SK-N-SH (cell line): ENCODE data around the gene CPT1B. TPM values are rescaled to one million over a fixed set of nuclear protein-coding genes. Genes with fewer than 3 reads are reported as not detected.

Experiments used
- CTCF ChIA-PET: fragments of 300-600, 350-600 bp; formaldehyde crosslinking; extraction: SDS; loops from one replicate; lab custom pipeline; 2021; lab: Yijun Ruan, JAX
- POLR2A ChIA-PET: fragments of 350-600 bp; sonication (Branson Sonifier 250); formaldehyde crosslinking; extraction: SDS; loops from one replicate; lab custom pipeline; 2020; ENCODE audit warnings: antibody characterized with exemption, inconsistent platforms; lab: Yijun Ruan, JAX
- DNase-seq: peaks from one replicate; pipeline ENCODE4 v3.0.0; 2012
- H2AFZ ChIP-seq: fragments of 200-600 bp; sonication (generic); 2 replicates; pipeline ENCODE4 v1.8.1; 2016; ENCODE audit warnings: antibody characterized with exemption, mild to moderate bottlenecking, low read depth
- H3F3A ChIP-seq: fragments of 200-600 bp; sonication (generic); replicated peaks from 2 replicates; pipeline ENCODE3; 2016; ENCODE audit warnings: antibody characterized with exemption, mild to moderate bottlenecking; ENCODE audit not compliant: insufficient read depth
- H3K27ac ChIP-seq, 2 experiments: fragments of 200-500 bp in 1 of 2; fragments of 200-600 bp in 1 of 2; sonication (Bioruptor generic) in 1 of 2; sonication (generic), shearing (Covaris generic) in 1 of 2; 2 replicates each; pipeline versions ENCODE4 v1.5.1 to v1.6.1; 2014 to 2016; ENCODE audit warnings: low read depth in 2 of 2, inconsistent platforms in 1 of 2, low read length in 1 of 2, mild to moderate bottlenecking in 1 of 2, mixed read lengths in 1 of 2
- H3K27me3 ChIP-seq: fragments of 200-600 bp; sonication (generic), shearing (Covaris generic); 2 replicates; pipeline ENCODE4 v1.6.1; 2016; ENCODE audit warnings: mixed run types; ENCODE audit not compliant: insufficient read depth
- H3K36me3 ChIP-seq, 2 experiments: fragments of 200-500 bp in 1 of 2; fragments of 200-600 bp in 1 of 2; sonication (Bioruptor generic) in 1 of 2; sonication (generic) in 1 of 2; replicated peaks in 1 of 2; 2 replicates each; pipeline versions ENCODE3 to v1.5.1; 2014 to 2016; ENCODE audit warnings: low read length in 1 of 2, mild to moderate bottlenecking in 1 of 2; ENCODE audit not compliant: insufficient read depth in 2 of 2, control insufficient read depth in 1 of 2
- H3K4me1 ChIP-seq, 2 experiments: fragments of 200-500 bp in 1 of 2; fragments of 200-600 bp in 1 of 2; sonication (Bioruptor generic) in 1 of 2; sonication (generic), shearing (Covaris generic) in 1 of 2; 2 replicates each; pipeline versions ENCODE4 v1.5.1 to v1.6.1; 2014 to 2016; ENCODE audit warnings: low read depth in 1 of 2, low read length in 1 of 2, mixed run types in 1 of 2; ENCODE audit not compliant: insufficient read depth in 2 of 2, control insufficient read depth in 1 of 2
- H3K4me2 ChIP-seq: fragments of 200-600 bp; sonication (generic), shearing (Covaris generic); 2 replicates; pipeline ENCODE4 v1.6.1; 2017; ENCODE audit warnings: mixed run types
- H3K4me3 ChIP-seq, 2 experiments: fragments of 200-500 bp in 1 of 2; fragments of 200-600 bp in 1 of 2; sonication (Bioruptor generic) in 1 of 2; sonication (generic), shearing (Covaris generic) in 1 of 2; 2 replicates each; pipeline versions ENCODE4 v1.5.1 to v1.8.1; 2014 to 2016; ENCODE audit warnings: low read depth in 2 of 2, inconsistent platforms in 1 of 2, low read length in 1 of 2, mild to moderate bottlenecking in 1 of 2, mixed read lengths in 1 of 2, moderate library complexity in 1 of 2
- H3K79me2 ChIP-seq: fragments of 200-600 bp; sonication (generic); 2 replicates; pipeline ENCODE4 v1.8.1; 2017; ENCODE audit warnings: mild to moderate bottlenecking; ENCODE audit not compliant: insufficient read depth
- H3K9ac ChIP-seq: fragments of 200-600 bp; sonication (generic); 2 replicates; pipeline ENCODE4 v1.6.1; 2017; ENCODE audit warnings: mixed run types
- H3K9me2 ChIP-seq: fragments of 200-600 bp; sonication (generic); 2 replicates; pipeline ENCODE4 v1.6.1; 2017; ENCODE audit warnings: mixed run types
- H3K9me3 ChIP-seq: fragments of 200-600 bp; sonication (generic); 2 replicates; pipeline ENCODE4 v1.6.1; 2017; ENCODE audit warnings: mixed run types, mild to moderate bottlenecking, moderate library complexity
- H4K20me1 ChIP-seq: fragments of 200-600 bp; sonication (generic); 2 replicates; pipeline ENCODE4 v1.6.1; 2017; ENCODE audit warnings: mild to moderate bottlenecking, mixed run types; ENCODE audit not compliant: insufficient read depth
- GABPA ChIP-seq: IDR thresholded peaks from 2 replicates; pipeline ENCODE4 v1.4.0; 2012; ENCODE audit warnings: low read depth, mild to moderate bottlenecking
- JUND ChIP-seq: IDR thresholded peaks from 2 replicates; pipeline ENCODE4 v1.4.0; 2012
- MAX ChIP-seq: IDR thresholded peaks from 2 replicates; pipeline ENCODE4 v1.4.0; 2012; ENCODE audit warnings: low read depth
- MEF2A ChIP-seq: IDR thresholded peaks from 2 replicates; pipeline ENCODE4 v1.4.0; 2012; ENCODE audit warnings: low read depth, borderline replicate concordance
- NFIC ChIP-seq: IDR thresholded peaks from 2 replicates; pipeline ENCODE4 v1.4.0; 2012; ENCODE audit warnings: borderline replicate concordance
- PBX3 ChIP-seq: IDR thresholded peaks from 2 replicates; pipeline ENCODE4; 2012
- TAF1 ChIP-seq: IDR thresholded peaks from 2 replicates; pipeline ENCODE4 v1.6.1; 2012; ENCODE audit warnings: low read depth, mild to moderate bottlenecking, low read length, moderate library complexity, borderline replicate concordance
- TCF12 ChIP-seq: IDR thresholded peaks from 2 replicates; pipeline ENCODE4 v1.4.0; 2012
- WGBS: methylation state at CpG from one replicate; pipeline ENCODE4 v1.1.6; 2017; ENCODE audit warnings: low lambda C conversion rate; 5-methylcytosine and 5-hydroxymethylcytosine counted together
- polyA plus RNA-seq, 3 experiments: library from polyadenylated mRNA; depleted of rRNA; stranded (reverse); fragments of >200 nt; gene quantifications; 2 replicates each; pipeline ENCODE4 v1.2.3, GENCODE V29; 2012
- TF ChIP-seq, protein P1 (sequence below): fragments of 200-600 bp; sonication (generic); IDR thresholded peaks from 2 replicates; pipeline ENCODE4 v1.6.1; 2017; ENCODE audit warnings: antibody characterized with exemption, mild to moderate bottlenecking, moderate library complexity
- TF ChIP-seq, protein P2 (sequence below): IDR thresholded peaks from 2 replicates; pipeline ENCODE4 v1.4.0; 2012; ENCODE audit warnings: low read depth, borderline replicate concordance
- TF ChIP-seq, protein P3 (sequence below): IDR thresholded peaks from 2 replicates; pipeline ENCODE4 v1.4.0; 2012; ENCODE audit warnings: low read depth, borderline replicate concordance

CPT1B gene
- polyA plus RNA-seq, 1 of the 3 experiments (the other 2 are of a cell fraction) = 33.2 TPM

DNA sequence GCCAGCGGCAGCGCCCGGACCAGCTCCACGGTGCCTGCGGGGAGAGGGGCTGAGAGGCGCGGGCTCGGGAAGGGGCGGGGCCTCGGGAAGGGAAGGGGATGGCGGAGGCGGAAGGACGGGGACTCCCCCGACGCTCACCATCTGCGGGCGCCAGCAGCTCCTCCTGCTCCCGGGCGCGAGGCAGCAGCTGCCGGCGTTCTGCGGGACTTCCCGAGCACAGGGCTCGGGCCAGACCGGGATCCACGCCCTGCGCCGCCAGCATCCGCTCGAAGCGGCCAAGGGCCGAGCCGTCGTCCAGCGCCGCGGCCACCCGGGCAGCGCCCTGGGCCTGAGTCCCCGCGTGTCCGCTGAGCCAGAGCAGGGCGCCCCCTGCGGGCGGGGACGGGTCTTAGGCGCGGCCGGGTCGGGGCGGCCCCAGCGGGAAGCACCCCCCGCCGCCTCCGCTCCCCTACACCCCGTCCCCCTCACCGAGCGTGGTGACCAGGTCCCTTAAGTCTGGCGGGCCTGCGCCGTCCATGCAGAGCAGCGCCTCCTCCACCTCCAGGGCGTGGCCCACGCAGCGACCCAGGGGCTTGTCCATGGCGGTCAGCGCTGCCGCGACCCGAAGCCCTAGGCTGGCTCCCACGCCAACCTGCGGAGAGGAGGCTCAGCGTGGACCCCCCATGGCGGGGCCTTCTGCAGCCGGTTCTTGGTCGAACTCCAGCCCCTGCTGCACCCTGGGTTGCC, 52.0 kb downstream of the CPT1B start:
- TF ChIP-seq MEF2A (no peak), NFIC (no peak), JUND (no peak), GABPA (peak; percentile 40; the same call in 1 of the 2 replicates), TCF12 (0 out of 2 replicates have a peak, but pooled peaks have one; percentile 11), MAX (peak; percentile 58), PBX3 (0 out of 2 replicates have a peak, but pooled peaks have one; percentile 4), TAF1 (0 out of 2 replicates have a peak, but pooled peaks have one; percentile 4)
- TF ChIP-seq, protein P1, sequence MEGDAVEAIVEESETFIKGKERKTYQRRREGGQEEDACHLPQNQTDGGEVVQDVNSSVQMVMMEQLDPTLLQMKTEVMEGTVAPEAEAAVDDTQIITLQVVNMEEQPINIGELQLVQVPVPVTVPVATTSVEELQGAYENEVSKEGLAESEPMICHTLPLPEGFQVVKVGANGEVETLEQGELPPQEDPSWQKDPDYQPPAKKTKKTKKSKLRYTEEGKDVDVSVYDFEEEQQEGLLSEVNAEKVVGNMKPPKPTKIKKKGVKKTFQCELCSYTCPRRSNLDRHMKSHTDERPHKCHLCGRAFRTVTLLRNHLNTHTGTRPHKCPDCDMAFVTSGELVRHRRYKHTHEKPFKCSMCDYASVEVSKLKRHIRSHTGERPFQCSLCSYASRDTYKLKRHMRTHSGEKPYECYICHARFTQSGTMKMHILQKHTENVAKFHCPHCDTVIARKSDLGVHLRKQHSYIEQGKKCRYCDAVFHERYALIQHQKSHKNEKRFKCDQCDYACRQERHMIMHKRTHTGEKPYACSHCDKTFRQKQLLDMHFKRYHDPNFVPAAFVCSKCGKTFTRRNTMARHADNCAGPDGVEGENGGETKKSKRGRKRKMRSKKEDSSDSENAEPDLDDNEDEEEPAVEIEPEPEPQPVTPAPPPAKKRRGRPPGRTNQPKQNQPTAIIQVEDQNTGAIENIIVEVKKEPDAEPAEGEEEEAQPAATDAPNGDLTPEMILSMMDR = peak; percentile 65
- TF ChIP-seq, protein P2, sequence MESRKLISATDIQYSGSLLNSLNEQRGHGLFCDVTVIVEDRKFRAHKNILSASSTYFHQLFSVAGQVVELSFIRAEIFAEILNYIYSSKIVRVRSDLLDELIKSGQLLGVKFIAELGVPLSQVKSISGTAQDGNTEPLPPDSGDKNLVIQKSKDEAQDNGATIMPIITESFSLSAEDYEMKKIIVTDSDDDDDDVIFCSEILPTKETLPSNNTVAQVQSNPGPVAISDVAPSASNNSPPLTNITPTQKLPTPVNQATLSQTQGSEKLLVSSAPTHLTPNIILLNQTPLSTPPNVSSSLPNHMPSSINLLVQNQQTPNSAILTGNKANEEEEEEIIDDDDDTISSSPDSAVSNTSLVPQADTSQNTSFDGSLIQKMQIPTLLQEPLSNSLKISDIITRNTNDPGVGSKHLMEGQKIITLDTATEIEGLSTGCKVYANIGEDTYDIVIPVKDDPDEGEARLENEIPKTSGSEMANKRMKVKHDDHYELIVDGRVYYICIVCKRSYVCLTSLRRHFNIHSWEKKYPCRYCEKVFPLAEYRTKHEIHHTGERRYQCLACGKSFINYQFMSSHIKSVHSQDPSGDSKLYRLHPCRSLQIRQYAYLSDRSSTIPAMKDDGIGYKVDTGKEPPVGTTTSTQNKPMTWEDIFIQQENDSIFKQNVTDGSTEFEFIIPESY = no peak
- TF ChIP-seq, protein P3, sequence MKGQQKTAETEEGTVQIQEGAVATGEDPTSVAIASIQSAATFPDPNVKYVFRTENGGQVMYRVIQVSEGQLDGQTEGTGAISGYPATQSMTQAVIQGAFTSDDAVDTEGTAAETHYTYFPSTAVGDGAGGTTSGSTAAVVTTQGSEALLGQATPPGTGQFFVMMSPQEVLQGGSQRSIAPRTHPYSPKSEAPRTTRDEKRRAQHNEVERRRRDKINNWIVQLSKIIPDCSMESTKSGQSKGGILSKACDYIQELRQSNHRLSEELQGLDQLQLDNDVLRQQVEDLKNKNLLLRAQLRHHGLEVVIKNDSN = no peak
- H3K4me2 ChIP-seq = peak overlapping the region; percentile 93
- CTCF ChIA-PET = interaction anchor here (0.5 to 3.4 kb wide), 42 partner anchors 9 to 289 kb away, joined by 3 to 53 read pairs (median 4); partner anchors contain the start of genes CHKB, CPT1B, HDAC10 and KLHDC7B

More for the DNA sequence above, 52.0 kb downstream of the CPT1B start:
- Histone ChIP-seq H3K79me2 (peaks cover 18% of the 10 kb centered on the region), H3K27ac (peak overlapping the region; percentile 68 to 93), H3F3A (peaks cover 19% of the 10 kb centered on the region), H3K4me1 (peaks cover 7 to 27% of the 10 kb centered on the region in 2 experiments; a peak in 2 of 4 replicates), H4K20me1 (peaks cover 8% of the 10 kb centered on the region; the same call in 1 of the 2 replicates), H3K9me2 (no peaks in the 10 kb centered on the region), H2AFZ (peak overlapping the region; percentile 76), H3K4me3 (peak overlapping the region; percentile 80 to 81), H3K27me3 (no peaks in the 10 kb centered on the region), H3K9ac (peak overlapping the region; percentile 80), H3K36me3 (peaks cover 4 to 27% of the 10 kb centered on the region in 2 experiments), H3K9me3 (no peaks in the 10 kb centered on the region)
- POLR2A ChIA-PET = interaction anchor here (1.1 to 2.9 kb wide), 13 partner anchors 13 to 224 kb away, joined by 3 to 12 read pairs (median 6); partner anchors contain the start of genes ADM2, CHKB, KLHDC7B and LMF2
- 1% methylated on average over 13 of the region's 77 CpGs for WGBS
- DNase-seq = peak; percentile 92
